ENCODE results near the gene ICAM4. TPM values are rescaled to one million over a fixed set of nuclear protein-coding genes. Genes with fewer than 3 reads are reported as not detected.
"Not testable (repeated sequence)": the region's sequence is repeated elsewhere in the genome, so short reads cannot be mapped to it uniquely, and the experiment has no call there.

ICAM4 gene
- total RNA-seq, 1 donor from 2014 or later: 0.13 TPM

- Histone ChIP-seq H3K36me3 (ENCODE audit: control insufficient read depth, insufficient read depth, low read length) (no peaks in the 10 kb centered on the region), H3K4me3 (ENCODE audit: low read depth, low read length) (no peak overlapping the region), H3K27me3 (ENCODE audit: control insufficient read depth, insufficient read depth, low read length) (no peaks in the 10 kb centered on the region)
- no peak for DNase-seq (ENCODE audit: low read depth)
- TF ChIP-seq, protein P1, sequence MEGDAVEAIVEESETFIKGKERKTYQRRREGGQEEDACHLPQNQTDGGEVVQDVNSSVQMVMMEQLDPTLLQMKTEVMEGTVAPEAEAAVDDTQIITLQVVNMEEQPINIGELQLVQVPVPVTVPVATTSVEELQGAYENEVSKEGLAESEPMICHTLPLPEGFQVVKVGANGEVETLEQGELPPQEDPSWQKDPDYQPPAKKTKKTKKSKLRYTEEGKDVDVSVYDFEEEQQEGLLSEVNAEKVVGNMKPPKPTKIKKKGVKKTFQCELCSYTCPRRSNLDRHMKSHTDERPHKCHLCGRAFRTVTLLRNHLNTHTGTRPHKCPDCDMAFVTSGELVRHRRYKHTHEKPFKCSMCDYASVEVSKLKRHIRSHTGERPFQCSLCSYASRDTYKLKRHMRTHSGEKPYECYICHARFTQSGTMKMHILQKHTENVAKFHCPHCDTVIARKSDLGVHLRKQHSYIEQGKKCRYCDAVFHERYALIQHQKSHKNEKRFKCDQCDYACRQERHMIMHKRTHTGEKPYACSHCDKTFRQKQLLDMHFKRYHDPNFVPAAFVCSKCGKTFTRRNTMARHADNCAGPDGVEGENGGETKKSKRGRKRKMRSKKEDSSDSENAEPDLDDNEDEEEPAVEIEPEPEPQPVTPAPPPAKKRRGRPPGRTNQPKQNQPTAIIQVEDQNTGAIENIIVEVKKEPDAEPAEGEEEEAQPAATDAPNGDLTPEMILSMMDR (IDR thresholded peaks at IDR 0.05; ENCODE audit: insufficient read depth, low read length, poor library complexity, severe bottlenecking): no peak
These were observed 7.8 kb upstream of the ICAM4 start for GRCh38 chr19:10278935-10279334.

DNA sequence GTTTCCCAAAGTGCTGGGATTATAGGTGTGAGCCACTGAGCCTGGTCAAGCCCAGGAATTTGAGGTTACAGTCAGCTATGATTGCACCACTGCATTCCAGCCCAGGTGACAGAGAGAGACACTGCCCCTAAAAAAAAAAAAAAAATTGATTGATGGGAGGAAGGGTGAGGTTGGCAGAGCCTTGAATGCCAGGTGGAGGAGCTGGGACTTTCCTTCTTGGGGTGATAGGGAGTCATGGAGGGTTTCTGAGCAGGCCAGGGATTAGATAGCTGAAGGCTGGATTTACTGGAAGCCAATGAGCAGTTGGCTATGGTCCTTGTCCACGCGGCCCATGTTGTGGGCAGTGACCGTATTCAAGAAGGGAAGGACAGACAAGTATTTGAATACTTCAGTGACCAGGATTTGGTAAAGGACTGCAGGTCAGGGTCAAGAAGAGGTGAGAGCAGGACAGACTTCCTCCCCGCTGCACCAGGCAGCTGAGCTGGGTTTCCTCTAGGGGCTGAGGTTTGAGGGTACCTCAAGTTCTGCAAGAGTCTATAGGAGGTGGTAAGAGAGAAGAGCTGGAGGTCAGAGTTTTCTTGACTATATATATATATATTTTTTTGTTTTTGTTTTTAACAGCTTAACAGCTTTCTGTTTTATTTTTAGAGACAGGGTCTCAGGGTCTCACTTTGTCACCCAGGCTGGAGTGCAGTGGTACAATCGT lies 6.9 kb upstream of the ICAM4 start:
- TF ChIP-seq, protein P1 (IDR thresholded peaks at IDR 0.05; ENCODE audit: insufficient read depth, low read length, poor library complexity, severe bottlenecking): no peak
- no peak overlapping the region for H3K4me3 ChIP-seq (ENCODE audit: low read depth, low read length)
- H3K27me3 ChIP-seq (ENCODE audit: control insufficient read depth, insufficient read depth, low read length): no peaks in the 10 kb centered on the region
- H3K36me3 ChIP-seq (ENCODE audit: control insufficient read depth, insufficient read depth, low read length): no peaks in the 10 kb centered on the region
- DNase-seq (ENCODE audit: low read depth): no peak

DNA sequence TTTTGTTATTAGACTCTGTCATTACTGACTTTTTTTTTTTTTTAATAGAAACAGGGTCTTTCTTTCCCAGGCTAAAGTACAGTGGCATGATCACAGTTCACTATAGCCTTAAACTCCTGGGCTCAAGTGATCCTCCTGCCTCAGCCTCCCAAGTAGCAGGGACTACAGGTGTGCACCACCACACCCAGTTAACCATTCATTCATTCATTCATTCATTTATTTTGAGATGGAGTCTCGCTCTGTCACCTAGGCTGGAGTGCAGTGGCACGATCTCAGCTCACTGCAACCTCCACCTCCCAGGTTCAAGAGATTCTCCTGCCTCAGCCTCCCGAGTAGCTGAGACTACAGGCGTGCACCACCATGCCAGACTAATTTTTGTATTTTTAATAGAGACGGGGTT lies 4.7 kb upstream of the ICAM4 start:
- H3K27me3 ChIP-seq (ENCODE audit: control insufficient read depth, insufficient read depth, low read length); H3K4me3 ChIP-seq (ENCODE audit: low read depth, low read length): not testable (repeated sequence)

DNA sequence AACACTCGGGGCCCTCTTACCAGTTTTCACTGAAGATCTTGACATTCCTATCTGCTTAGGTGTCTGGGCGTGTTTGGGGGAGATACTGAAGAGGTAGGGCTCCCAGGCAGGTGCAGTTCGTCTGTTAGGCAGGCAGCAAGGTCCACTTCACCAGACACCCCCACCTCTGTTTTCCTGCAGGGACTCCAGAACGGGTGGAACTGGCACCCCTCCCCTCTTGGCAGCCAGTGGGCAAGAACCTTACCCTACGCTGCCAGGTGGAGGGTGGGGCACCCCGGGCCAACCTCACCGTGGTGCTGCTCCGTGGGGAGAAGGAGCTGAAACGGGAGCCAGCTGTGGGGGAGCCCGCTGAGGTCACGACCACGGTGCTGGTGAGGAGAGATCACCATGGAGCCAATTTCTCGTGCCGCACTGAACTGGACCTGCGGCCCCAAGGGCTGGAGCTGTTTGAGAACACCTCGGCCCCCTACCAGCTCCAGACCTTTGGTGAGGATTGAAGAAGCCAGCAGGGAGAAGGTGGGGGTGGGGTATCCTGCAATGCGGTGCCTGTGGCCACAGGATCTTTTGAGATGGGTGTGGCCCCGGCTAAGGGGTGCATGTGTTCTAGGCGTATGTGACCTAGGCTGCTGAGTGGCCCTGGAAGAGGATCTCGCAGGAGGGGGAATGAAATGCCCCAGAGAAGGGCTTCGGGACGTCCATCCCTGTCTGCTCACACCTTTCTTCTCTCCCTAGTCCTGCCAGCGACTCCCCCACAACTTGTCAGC lies 3.3 kb upstream of the ICAM4 start:
- TF ChIP-seq, protein P1 (IDR thresholded peaks at IDR 0.05; ENCODE audit: insufficient read depth, low read length, poor library complexity, severe bottlenecking): no peak
- DNase-seq (ENCODE audit: low read depth): no peak

More for the DNA sequence above, 4.7 kb upstream of the ICAM4 start:
- not testable (repeated sequence) for DNase-seq (ENCODE audit: low read depth); H3K36me3 ChIP-seq (ENCODE audit: control insufficient read depth, insufficient read depth, low read length)

GRCh38 chr19:10284065-10284959 lies 2.4 kb upstream of the ICAM4 start:
- no peak overlapping the region for H3K4me3 ChIP-seq (ENCODE audit: low read depth, low read length)
- TF ChIP-seq, protein P1 (IDR thresholded peaks at IDR 0.05; ENCODE audit: insufficient read depth, low read length, poor library complexity, severe bottlenecking): no peak
- no peaks in the 10 kb centered on the region for H3K36me3 ChIP-seq (ENCODE audit: control insufficient read depth, insufficient read depth, low read length)
- DNase-seq (ENCODE audit: low read depth): no peak
- H3K27me3 ChIP-seq (ENCODE audit: control insufficient read depth, insufficient read depth, low read length): peaks cover 24% of the 10 kb centered on the region

More for the DNA sequence above, 3.3 kb upstream of the ICAM4 start:
- Histone ChIP-seq H3K4me3 (ENCODE audit: low read depth, low read length) (no peak overlapping the region), H3K36me3 (ENCODE audit: control insufficient read depth, insufficient read depth, low read length) (no peaks in the 10 kb centered on the region), H3K27me3 (ENCODE audit: control insufficient read depth, insufficient read depth, low read length) (peaks cover 18% of the 10 kb centered on the region)

GRCh38 chr19:10284960-10285278 lies 1.8 kb upstream of the ICAM4 start:
- TF ChIP-seq, protein P1 (IDR thresholded peaks at IDR 0.05; ENCODE audit: insufficient read depth, low read length, poor library complexity, severe bottlenecking): no peak
- Histone ChIP-seq H3K4me3 (ENCODE audit: low read depth, low read length) (no peak overlapping the region), H3K36me3 (ENCODE audit: control insufficient read depth, insufficient read depth, low read length) (no peaks in the 10 kb centered on the region), H3K27me3 (ENCODE audit: control insufficient read depth, insufficient read depth, low read length) (peaks cover 31% of the 10 kb centered on the region)
- DNase-seq (ENCODE audit: low read depth): no peak
